ENCODE measurements around the gene GPC5.

The GPC5 gene

DNA sequence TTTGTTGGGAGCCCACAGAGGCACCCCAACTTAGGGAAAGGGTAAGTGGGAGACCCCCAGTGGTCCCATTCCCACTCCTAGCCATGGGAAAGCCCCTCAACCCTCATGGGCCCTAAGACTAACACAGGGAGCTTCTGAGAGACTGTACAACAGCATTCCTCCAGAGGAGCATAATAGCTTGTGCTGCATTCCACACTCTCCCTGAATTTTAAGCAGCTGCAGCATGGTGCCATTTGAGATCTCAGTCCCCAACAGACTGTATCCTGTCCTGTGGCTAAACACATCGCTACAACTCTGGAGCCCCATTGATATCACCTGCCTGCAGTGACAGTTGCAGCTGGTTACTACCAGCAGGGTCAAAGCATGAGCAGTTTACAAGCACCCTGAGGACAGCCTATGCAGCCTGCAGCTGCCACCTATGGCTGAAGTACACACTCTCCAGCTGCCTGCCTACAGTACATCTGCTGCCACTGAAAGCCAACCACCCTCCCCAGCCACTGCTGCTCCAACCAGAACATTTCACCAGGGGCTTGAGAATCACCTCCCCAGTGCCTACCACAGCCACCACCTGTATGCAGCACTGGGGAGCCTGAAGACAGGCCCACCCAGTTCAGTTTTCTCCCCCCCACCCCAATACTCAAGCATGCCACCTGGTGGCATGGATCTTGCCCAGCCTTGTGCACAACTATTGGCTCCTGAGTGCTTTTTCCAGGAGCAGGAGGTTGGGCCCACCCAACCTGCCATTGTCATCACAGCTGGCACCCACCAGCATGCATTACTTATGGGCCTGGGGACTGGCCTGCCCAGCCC lies 557.3 kb downstream of the GPC5 start:
- CTCF ChIA-PET: no interaction called here
- TF ChIP-seq, protein P1, sequence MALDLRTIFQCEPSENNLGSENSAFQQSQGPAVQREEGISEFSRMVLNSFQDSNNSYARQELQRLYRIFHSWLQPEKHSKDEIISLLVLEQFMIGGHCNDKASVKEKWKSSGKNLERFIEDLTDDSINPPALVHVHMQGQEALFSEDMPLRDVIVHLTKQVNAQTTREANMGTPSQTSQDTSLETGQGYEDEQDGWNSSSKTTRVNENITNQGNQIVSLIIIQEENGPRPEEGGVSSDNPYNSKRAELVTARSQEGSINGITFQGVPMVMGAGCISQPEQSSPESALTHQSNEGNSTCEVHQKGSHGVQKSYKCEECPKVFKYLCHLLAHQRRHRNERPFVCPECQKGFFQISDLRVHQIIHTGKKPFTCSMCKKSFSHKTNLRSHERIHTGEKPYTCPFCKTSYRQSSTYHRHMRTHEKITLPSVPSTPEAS (tag by site-specific recombination; IDR thresholded peaks at IDR 0.05): no peak
- TF ChIP-seq ZNF777 (tag by site-specific recombination; IDR thresholded peaks at IDR 0.05; ENCODE audit: borderline replicate concordance): no peak
- TF ChIP-seq ZNF184 (tag by site-specific recombination; IDR thresholded peaks at IDR 0.05): no peak
- TF ChIP-seq, protein P2, sequence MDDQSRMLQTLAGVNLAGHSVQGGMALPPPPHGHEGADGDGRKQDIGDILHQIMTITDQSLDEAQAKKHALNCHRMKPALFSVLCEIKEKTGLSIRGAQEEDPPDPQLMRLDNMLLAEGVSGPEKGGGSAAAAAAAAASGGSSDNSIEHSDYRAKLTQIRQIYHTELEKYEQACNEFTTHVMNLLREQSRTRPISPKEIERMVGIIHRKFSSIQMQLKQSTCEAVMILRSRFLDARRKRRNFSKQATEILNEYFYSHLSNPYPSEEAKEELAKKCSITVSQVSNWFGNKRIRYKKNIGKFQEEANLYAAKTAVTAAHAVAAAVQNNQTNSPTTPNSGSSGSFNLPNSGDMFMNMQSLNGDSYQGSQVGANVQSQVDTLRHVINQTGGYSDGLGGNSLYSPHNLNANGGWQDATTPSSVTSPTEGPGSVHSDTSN (CRISPR knock-in tag; IDR thresholded peaks at IDR 0.05): no peak
- no peak for TF ChIP-seq ZNF10 (tag by site-specific recombination; IDR thresholded peaks at IDR 0.05)
- no peak for TF ChIP-seq EGR2 (tag by site-specific recombination; IDR thresholded peaks at IDR 0.05; ENCODE audit: low read depth)
- TF ChIP-seq ZNF239 (tag by site-specific recombination; IDR thresholded peaks at IDR 0.05): no peak
- TF ChIP-seq ZNF843 (tag by site-specific recombination; IDR thresholded peaks at IDR 0.05): no peak
- TF ChIP-seq ZNF701 (tag by site-specific recombination; IDR thresholded peaks at IDR 0.05): no peak
- no peak for TF ChIP-seq ZNF324 (tag by site-specific recombination; IDR thresholded peaks at IDR 0.05)
- no peak for TF ChIP-seq ZNF768 (tag by site-specific recombination; IDR thresholded peaks at IDR 0.05)
- TF ChIP-seq KLF9 (tag by site-specific recombination; IDR thresholded peaks at IDR 0.05; ENCODE audit: low read depth): no peak
- no peak for TF ChIP-seq ZNF37A (tag by site-specific recombination; IDR thresholded peaks at IDR 0.05)
- TF ChIP-seq ZNF473 (tag by site-specific recombination; IDR thresholded peaks at IDR 0.05): no peak
- TF ChIP-seq ZNF76 (tag by site-specific recombination; IDR thresholded peaks at IDR 0.05; ENCODE audit: borderline replicate concordance, low read depth): no peak
- TF ChIP-seq ZNF791 (tag by site-specific recombination; IDR thresholded peaks at IDR 0.05): no peak
- TF ChIP-seq ZFP69B (tag by site-specific recombination; IDR thresholded peaks at IDR 0.05): no peak
- TF ChIP-seq ZNF560 (tag by site-specific recombination; IDR thresholded peaks at IDR 0.05; ENCODE audit: borderline replicate concordance): no peak
- TF ChIP-seq, protein P3, sequence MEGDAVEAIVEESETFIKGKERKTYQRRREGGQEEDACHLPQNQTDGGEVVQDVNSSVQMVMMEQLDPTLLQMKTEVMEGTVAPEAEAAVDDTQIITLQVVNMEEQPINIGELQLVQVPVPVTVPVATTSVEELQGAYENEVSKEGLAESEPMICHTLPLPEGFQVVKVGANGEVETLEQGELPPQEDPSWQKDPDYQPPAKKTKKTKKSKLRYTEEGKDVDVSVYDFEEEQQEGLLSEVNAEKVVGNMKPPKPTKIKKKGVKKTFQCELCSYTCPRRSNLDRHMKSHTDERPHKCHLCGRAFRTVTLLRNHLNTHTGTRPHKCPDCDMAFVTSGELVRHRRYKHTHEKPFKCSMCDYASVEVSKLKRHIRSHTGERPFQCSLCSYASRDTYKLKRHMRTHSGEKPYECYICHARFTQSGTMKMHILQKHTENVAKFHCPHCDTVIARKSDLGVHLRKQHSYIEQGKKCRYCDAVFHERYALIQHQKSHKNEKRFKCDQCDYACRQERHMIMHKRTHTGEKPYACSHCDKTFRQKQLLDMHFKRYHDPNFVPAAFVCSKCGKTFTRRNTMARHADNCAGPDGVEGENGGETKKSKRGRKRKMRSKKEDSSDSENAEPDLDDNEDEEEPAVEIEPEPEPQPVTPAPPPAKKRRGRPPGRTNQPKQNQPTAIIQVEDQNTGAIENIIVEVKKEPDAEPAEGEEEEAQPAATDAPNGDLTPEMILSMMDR (tag by site-specific recombination; IDR thresholded peaks at IDR 0.05): no peak
- no peaks in the 10 kb centered on the region for H3K9me3 ChIP-seq (ENCODE audit: control insufficient read depth, insufficient read depth, low read depth, low read length)

DNA sequence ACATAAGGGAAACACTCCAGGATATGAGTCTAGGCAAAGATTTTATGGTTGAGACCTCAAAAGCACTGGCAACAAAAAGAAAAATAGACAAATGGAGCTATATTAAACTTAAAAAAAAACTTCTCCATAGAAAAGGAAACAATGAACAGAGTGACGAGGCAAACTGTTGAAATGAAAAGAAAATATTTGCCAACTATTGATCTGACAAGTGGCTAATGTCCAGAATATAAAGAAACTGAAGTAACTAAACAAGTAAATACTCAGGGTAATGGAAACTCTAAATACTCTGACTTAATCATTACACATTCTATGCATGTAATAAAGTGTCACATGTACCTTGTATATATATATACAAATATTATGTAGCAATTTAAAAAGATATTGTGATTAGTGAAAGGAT lies 562.5 kb downstream of the GPC5 start:
- TF ChIP-seq ZNF394 (tag by site-specific recombination; IDR thresholded peaks at IDR 0.05; ENCODE audit: borderline replicate concordance): no peak
- TF ChIP-seq ZNF747 (tag by site-specific recombination; IDR thresholded peaks at IDR 0.05): no peak
- Histone ChIP-seq H3K4me1 (ENCODE audit: control insufficient read depth, insufficient read depth, low read length) (no peaks in the 10 kb centered on the region), H3K27ac (ENCODE audit: extremely low read depth, low read depth, low read length) (no peak overlapping the region), H3K36me3 (ENCODE audit: control insufficient read depth in 2 of 2, insufficient read depth in 1 of 2, low read length in 2 of 2) (no peaks in the 10 kb centered on the region), H3K4me3 (ENCODE audit: low read depth, low read length) (no peak overlapping the region), H3K9me3 (ENCODE audit: control insufficient read depth, insufficient read depth, low read depth, low read length) (no peaks in the 10 kb centered on the region)
- ChIA-PET POLR2A (no interaction called here), CTCF (no interaction called here)

More for the DNA sequence above, 557.3 kb downstream of the GPC5 start:
- POLR2A ChIA-PET: no interaction called here
- Histone ChIP-seq H3K36me3 (ENCODE audit: control insufficient read depth in 2 of 2, insufficient read depth in 1 of 2, low read length in 2 of 2) (no peaks in the 10 kb centered on the region), H3K4me1 (ENCODE audit: control insufficient read depth, insufficient read depth, low read length) (no peaks in the 10 kb centered on the region), H3K27ac (ENCODE audit: extremely low read depth, low read depth, low read length) (no peak overlapping the region), H3K4me3 (ENCODE audit: low read depth, low read length) (no peak overlapping the region)

All from HEK293 (cell line).